NCI-H2029 treated with DMSO at 0.1 percent for 48 hours (cell line): ENCODE data around the gene TMEM95.
"Not testable (repeated sequence)": the region's sequence is repeated elsewhere in the genome, so short reads cannot be mapped to it uniquely, and the experiment has no call there.

Experiments used
- DNase-seq: peaks from one replicate; lab custom pipeline; 2025; lab: John Stamatoyannopoulos, UW

Gene TMEM95

GRCh38 chr17:7346761-7347614, 8.0 kb upstream of the TMEM95 start:
- no peak for DNase-seq

GRCh38 chr17:7347630-7348477, 7.1 kb upstream of the TMEM95 start:
- no peak for DNase-seq

GRCh38 chr17:7348478-7349242, 6.3 kb upstream of the TMEM95 start:
- DNase-seq, result no peak

DNA sequence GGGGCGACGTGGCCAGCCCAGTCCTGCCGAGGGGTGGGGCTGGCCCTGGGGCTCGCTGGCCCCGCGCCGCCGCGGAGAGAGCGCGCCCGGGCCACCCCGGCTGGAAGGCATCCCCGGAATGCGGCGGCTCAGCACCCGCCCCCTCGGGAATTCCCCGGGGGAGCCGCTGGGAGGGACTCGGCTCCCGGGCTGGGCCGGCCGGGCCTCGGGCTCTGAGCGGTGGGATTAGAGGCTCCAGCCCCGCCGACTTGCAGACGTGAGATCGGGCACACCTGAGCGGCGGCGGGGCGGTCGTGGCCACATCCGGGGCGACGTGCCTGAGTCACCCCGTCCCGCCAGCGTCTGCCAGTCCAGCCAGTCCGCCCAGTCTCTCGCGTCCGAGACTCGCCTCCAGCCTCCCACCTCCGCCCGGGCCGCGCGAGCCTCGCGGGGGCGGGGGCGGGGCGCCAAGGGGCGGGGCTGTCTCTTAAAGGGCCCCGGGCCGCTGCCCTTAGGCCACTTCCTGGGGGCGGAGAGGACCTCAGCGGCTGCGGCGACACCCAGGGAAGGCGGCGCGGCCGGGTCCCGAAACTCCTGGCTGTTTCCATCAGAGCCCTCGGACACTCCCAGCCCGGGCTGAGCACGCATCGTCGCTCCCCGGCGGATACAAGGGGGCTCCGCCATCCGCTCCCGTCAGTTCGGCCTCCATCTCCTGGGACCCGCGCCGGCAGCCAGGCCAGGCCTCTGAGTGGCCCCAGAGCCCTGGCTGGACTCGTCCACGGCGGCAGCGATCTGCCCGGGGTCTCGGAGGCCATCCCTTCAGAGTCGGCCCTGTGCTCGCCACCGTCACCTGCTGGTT, 3.1 kb upstream of the TMEM95 start, which contains the start of gene KCTD11:
Gene KCTD11, plus strand, starts transcription at position 498 of the 838 bp plus-strand sequence.
- no peak for DNase-seq

DNA sequence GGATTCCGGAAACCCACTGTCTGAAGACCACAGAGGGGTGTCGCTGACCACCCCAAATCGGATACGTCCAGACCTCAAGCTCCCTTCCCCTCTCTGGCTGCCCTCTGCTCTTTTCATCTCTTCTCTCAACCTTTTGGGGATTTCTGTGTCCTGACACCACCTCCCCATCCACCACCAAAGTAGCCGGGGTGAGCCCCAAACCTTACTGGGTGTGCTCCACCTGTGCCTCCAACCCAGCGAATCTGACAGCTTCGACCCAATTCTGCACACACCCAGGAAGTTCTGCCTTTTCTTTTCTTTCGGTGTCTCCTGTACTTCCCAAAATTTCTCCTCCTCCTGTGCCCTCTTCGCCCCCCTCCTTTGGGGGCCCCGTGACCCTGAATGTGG, 2.5 kb upstream of the TMEM95 start:
- no peak for DNase-seq

DNA sequence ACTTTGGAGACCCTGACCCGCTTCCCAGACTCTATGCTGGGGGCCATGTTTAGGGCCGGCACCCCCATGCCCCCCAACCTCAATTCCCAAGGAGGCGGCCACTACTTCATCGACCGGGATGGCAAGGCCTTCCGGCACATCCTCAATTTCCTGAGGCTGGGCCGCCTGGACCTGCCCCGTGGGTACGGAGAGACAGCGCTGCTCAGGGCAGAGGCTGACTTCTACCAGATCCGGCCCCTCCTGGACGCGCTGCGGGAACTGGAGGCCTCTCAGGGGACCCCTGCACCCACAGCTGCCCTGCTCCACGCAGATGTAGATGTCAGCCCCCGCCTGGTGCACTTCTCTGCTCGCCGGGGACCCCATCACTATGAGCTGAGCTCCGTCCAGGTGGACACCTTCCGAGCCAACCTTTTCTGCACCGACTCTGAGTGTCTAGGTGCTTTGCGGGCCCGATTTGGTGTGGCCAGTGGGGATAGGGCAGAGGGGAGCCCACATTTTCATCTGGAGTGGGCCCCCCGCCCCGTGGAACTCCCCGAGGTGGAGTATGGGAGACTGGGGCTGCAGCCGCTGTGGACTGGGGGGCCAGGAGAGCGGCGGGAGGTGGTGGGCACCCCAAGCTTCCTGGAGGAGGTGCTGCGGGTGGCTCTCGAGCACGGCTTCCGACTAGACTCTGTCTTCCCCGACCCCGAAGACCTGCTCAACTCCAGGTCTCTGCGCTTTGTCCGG, 1.9 kb upstream of the TMEM95 start:
- DNase-seq, result no peak

DNA sequence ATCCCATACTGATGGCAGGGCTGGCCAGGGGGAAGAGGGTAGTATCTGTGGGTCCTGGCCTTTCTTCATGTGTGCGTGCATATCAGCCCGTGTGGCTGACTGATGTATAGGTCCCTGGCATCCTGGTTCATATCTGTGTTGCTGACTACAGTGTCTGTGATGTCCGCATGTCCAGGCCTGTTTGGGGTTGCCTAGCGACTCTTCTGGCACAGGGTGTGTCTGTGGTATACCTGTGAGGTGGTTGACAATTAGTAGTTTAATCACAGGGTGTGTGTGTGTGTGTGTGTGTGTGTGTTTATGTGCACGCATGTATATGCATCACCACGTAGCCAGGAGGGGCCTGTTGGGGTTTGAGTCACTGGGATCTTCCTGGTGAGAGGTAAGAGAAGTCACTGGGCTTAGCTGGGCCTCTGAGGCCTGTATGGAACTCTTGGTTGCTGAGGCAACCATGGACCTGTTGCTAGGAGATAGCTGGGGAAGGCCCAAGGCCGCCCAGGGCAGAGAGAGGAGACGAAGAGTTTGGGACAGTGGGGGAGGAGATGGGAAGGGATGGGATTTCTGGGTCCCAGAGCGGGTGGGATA, 603 bp upstream of the TMEM95 start:
- DNase-seq, result no peak

DNA sequence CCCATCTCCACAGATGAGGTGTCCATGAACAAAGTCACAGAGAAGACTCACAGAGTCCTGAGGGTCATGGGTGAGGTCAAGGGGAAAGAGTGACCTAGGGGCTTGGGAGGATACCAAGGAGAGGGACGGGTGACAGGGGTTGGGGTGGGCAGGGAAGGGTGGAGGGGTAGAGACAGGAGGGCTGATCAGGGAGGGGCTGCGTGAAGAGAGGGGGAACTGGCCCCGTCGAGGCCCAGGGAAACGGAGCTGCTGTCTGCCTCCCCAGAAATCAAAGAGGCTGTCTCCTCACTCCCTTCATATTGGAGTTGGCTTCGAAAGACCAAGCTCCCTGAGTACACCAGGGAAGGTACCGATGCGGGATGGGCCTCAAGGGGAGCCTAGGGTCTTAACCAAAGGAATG, 617 bp downstream of the TMEM95 start:
- no peak for DNase-seq

GRCh38 chr17:7356072-7356549, 1.2 kb downstream of the TMEM95 start:
- DNase-seq, result no peak

- no peak for DNase-seq
Observed at GRCh38 chr17:7356756-7357155, 1.8 kb downstream of the TMEM95 start.

DNA sequence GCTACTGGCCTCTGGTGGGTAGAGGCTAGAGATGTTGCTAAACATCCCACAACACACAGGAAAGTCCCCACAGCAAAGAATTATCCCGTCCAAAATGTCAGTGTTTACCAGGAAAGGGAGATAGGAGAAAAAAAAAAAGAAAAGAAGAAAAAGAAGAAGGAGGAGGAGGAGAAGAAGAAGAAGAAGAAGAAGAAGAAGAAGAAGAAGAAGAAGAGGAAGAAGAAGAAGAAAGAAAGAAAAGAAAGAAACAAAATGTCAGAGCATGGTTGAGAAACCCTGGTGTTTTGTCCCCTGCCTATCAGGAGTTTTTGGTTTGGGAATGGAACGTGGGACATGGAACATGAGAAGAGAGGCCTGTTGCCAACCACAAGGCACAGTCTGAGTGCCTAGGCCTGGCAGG, 2.4 kb downstream of the TMEM95 start:
- DNase-seq, result no peak

DNA sequence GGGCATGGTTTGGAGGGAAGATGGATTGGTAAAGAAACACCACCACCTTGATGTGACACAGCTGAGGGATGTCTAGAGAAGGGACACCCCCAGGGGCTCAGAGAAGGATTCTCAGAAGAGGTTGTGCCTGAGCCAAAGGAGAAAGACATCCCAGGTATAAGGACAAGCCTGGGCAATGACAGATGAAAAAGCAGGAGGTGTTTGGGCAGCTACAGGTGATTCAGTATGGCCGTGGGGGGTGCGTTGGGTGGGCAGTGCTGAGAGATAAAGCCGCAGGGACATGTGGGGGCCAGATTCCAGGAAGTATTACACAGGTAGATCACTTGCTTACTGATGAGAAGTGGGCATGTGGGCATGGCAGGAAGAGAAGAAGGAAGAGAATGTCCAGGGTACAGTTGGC, 7.0 kb downstream of the TMEM95 start:
- DNase-seq, result no peak

- no peak for DNase-seq
Observed at GRCh38 chr17:7363311-7363710, 8.4 kb downstream of the TMEM95 start.

- not testable (repeated sequence) for DNase-seq
Observed at GRCh38 chr17:7365963-7366362, 11.0 kb downstream of the TMEM95 start.

- no peak for DNase-seq
Observed at GRCh38 chr17:7367083-7367482, 12.1 kb downstream of the TMEM95 start.

GRCh38 chr17:7367918-7368598, 13.1 kb downstream of the TMEM95 start:
- DNase-seq, result no peak

DNA sequence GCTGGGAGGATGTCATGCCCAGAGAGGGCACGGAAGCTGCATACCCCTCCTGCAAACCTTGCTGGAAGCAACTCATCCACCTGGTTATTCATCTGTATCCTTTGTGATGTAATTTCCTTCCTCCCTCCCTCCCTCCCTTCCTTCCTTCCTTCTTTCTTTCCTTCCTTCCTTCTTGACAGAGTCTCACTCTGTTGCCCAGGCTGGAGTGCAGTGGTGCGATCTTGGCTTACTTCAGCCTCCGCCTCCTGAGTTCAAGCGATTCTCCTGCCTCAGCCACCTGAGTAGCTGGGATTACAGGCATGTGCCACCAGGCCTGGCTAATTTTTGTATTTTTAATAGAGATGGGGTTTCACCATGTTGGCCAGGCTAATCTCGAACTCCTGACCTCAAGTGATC, 13.6 kb downstream of the TMEM95 start:
- not testable (repeated sequence) for DNase-seq

DNA sequence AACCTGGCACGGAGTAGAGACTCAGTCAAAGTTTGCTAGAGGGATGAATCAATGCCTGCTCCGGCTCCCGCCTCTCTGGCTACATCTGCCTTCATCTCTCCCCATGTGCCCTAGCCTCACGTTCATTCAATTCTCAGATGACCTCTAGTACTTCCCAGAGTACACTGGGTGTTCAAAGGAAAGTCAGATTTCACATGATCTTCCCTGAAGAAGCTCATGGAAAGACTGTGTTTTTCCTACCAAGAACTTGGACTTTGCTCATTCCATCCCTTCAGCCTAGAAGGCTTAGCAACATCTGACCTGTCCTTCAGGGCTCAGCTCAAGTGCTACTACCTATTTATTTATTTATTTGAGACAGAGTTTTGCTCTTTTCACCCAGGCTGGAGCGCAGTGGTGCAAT, 14.9 kb downstream of the TMEM95 start:
- no peak for DNase-seq

DNA sequence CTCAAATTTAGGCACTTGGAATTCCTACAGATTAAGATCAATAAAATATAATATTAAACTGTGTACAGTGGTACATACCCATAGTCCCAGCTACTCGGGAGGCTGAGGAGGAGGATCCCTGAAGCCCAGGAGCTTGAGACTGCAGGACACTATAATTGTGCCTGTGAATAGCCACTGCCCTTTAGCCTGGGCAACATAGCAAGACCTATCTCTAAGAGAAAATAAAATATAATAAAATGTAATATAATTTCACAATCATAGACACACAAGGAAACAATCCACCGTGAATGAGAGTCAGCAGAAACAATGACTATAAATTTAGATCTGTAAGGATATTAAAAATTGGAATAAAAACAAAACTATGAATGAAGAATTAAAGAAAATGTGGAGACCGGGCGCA, 15.9 kb downstream of the TMEM95 start:
- DNase-seq, result no peak

DNA sequence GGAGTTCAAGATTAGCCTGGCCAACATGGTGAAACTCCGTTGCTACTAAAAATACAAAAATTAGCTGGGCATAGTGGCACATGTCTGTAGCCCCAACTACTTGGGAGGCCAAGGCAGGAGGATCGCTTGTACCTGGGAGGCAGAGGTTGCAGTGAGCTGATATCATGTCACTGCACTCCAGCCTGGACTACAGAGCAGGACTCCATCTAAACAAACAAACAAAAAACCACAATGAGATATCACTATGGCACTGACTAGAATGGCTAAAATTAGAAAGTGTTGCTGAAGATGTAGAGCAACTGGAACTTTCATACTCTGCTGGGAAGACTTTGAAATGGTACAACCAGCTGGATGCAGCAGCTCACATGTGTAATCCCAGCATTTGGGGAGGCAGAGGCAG, 19.4 kb downstream of the TMEM95 start:
- DNase-seq, result no peak
